ENCODE data around the gene PTBP1. TPM values are rescaled to one million over a fixed set of nuclear protein-coding genes. Genes with fewer than 3 reads are reported as not detected.

The PTBP1 gene
- total RNA-seq, 1 experiment from 2014 or later: 712 TPM

DNA sequence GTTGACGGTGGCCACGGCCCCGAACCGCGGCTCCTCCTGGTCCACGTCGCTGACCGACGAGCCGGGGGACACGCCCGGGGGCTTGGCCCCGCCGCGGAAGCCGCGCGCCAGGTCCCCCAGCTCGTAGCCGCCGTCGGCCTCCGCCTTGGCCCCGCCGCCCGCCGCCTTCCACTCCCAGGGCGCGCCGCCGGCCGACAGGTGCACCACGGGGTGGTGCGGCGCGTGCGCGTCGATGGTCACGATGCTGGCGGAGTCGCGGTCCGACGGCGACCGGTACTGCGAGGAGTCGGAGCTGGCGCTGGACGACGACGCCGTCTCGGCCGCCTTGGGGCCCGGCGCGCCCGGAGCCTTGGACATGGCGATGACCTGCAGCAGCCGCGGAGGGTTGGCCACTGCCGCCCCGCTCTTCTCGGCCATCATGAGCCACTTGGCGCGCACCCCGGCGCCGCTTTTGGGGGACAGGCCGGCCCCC, 15.5 kb downstream of the PTBP1 start:
- no peak overlapping the region for H3K4ac ChIP-seq (ENCODE audit: low read depth, low read length)
- H2BK15ac ChIP-seq (ENCODE audit: low read depth, low read length): no peak overlapping the region
- H2AFZ ChIP-seq (ENCODE audit: low read length): no peak overlapping the region
- H3K4me3 Mint-ChIP-seq: no peak overlapping the region
- H2BK20ac ChIP-seq (ENCODE audit: low read depth, low read length, poor library complexity, severe bottlenecking): no peak overlapping the region
- no peaks in the 10 kb centered on the region; a peak in 1 of 5 replicates for H3K9me3 Mint-ChIP-seq
- H2AK5ac ChIP-seq (ENCODE audit: insufficient read length, low read length): no peak overlapping the region
- 0 out of 4 replicates have a peak, but pooled peaks cover 0 to 3% of the 10 kb centered on the region in 2 experiments for H3K4me1 Mint-ChIP-seq
- no peak overlapping the region for H3K9ac ChIP-seq (ENCODE audit: extremely low read depth, insufficient read length, low read length)
- H3K56ac ChIP-seq (ENCODE audit: insufficient read length, low read depth, low read length): no peak overlapping the region
- no peak overlapping the region for H3K27ac Mint-ChIP-seq
- H3K18ac ChIP-seq (ENCODE audit: insufficient read length, low read depth, low read length): no peak overlapping the region
- H3K4me2 ChIP-seq (ENCODE audit: insufficient read depth, insufficient read length, low read length): no peak overlapping the region
- H2BK5ac ChIP-seq (ENCODE audit: insufficient read length, low read length): no peak overlapping the region
- no peak overlapping the region for H4K8ac ChIP-seq (replicated peaks; ENCODE audit: insufficient read length, low read depth, low read length)
- no peak overlapping the region for H4K91ac ChIP-seq (ENCODE audit: insufficient read length, low read depth, low read length)
- no peaks in the 10 kb centered on the region for H4K20me1 ChIP-seq (ENCODE audit: control insufficient read depth, insufficient read depth, insufficient read length)
- TF ChIP-seq, protein P1, sequence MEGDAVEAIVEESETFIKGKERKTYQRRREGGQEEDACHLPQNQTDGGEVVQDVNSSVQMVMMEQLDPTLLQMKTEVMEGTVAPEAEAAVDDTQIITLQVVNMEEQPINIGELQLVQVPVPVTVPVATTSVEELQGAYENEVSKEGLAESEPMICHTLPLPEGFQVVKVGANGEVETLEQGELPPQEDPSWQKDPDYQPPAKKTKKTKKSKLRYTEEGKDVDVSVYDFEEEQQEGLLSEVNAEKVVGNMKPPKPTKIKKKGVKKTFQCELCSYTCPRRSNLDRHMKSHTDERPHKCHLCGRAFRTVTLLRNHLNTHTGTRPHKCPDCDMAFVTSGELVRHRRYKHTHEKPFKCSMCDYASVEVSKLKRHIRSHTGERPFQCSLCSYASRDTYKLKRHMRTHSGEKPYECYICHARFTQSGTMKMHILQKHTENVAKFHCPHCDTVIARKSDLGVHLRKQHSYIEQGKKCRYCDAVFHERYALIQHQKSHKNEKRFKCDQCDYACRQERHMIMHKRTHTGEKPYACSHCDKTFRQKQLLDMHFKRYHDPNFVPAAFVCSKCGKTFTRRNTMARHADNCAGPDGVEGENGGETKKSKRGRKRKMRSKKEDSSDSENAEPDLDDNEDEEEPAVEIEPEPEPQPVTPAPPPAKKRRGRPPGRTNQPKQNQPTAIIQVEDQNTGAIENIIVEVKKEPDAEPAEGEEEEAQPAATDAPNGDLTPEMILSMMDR (conservative IDR thresholded peaks at IDR 0.05): no peak
- H3K27me3 Mint-ChIP-seq (ENCODE audit: low read depth): peaks cover 3% of the 10 kb centered on the region; the same call in 1 of the 2 replicates
- no CpG with 5 or more reads among the region's 72 CpGs for WGBS (ENCODE audit: extremely low coverage, insufficient read length, low lambda C conversion rate)
- no peak overlapping the region for H3K14ac ChIP-seq (ENCODE audit: insufficient read depth, low read length)
- no peak overlapping the region for H3K23ac ChIP-seq (ENCODE audit: insufficient read length, low read depth, low read length)
- no peak for DNase-seq
- H2BK12ac ChIP-seq (ENCODE audit: insufficient read length, low read depth, low read length): no peak overlapping the region
- no peaks in the 10 kb centered on the region for H3K79me1 ChIP-seq (ENCODE audit: insufficient read depth, low read depth, low read length, poor library complexity, severe bottlenecking)
- no peak overlapping the region for H4K5ac ChIP-seq (ENCODE audit: insufficient read length, low read depth, low read length)
- no peaks in the 10 kb centered on the region for H3K23me2 ChIP-seq (ENCODE audit: insufficient read length, low read depth, low read length, poor library complexity, severe bottlenecking)
- H3K27ac ChIP-seq (ENCODE audit: insufficient read length, low read depth, low read length): no peak overlapping the region
- H3K27me3 ChIP-seq (ENCODE audit: insufficient read depth, low read length): no peaks in the 10 kb centered on the region
- no peaks in the 10 kb centered on the region for H3K9me3 ChIP-seq (ENCODE audit: control insufficient read depth, low read depth, low read length)
- peaks cover 34 to 61% (median 61%) of the 10 kb centered on the region in 3 experiments for H3K36me3 Mint-ChIP-seq (ENCODE audit: insufficient read depth in 1 of 3, low read depth in 3 of 3)
- H2BK120ac ChIP-seq (ENCODE audit: low read depth, low read length, poor library complexity, severe bottlenecking): no peak overlapping the region
- H3K4me1 ChIP-seq (ENCODE audit: insufficient read depth, low read length): no peaks in the 10 kb centered on the region
- no peaks in the 10 kb centered on the region for H3K79me2 ChIP-seq (ENCODE audit: insufficient read depth, low read length)
- H3T11ph ChIP-seq (ENCODE audit: low read length): no peak overlapping the region

Measured in H9 (cell line).